SK-N-MC (cell line): ENCODE measurements around the gene DNMBP.

ENCODE experiments used
- EZH2 ChIP-seq: fragments of 200-600 bp; sonication (generic); IDR thresholded peaks from one replicate; pipeline ENCODE4 v1.6.1; 2017; ENCODE audit warnings: antibody characterized with exemption
- FOXP2 ChIP-seq: optimal IDR thresholded peaks from 2 replicates; pipeline ENCODE3; 2011; ENCODE audit warnings: mild to moderate bottlenecking, moderate library complexity; ENCODE audit not compliant: insufficient read depth; ENCODE audit errors: extremely low read length, control extremely low read depth
- POLR2AphosphoS5 ChIP-seq: IDR thresholded peaks from 2 replicates; pipeline ENCODE4 v1.6.1; 2012; ENCODE audit warnings: mild to moderate bottlenecking, low read depth, low read length, borderline replicate concordance

GRCh38 chr10:99915414-99915813, 94.3 kb downstream of the DNMBP start:
- no peak for TF ChIP-seq EZH2
- TF ChIP-seq POLR2AphosphoS5, result no peak
- TF ChIP-seq FOXP2, result no peak
